ENCODE results near the gene PSMB7. TPM values are rescaled to one million over a fixed set of nuclear protein-coding genes. Genes with fewer than 3 reads are reported as not detected.

The PSMB7 gene
- total and polyA plus RNA-seq, 8 donors, result 39.0 to 99.9 (median 65.5) TPM

- intact Hi-C loops (cut with DNase I), result loop anchor here in 1 of 3 donors (10.0 kb wide), 1 partner anchor 261 kb away; no protein-coding TSS in a partner anchor
- H3K36me3 ChIP-seq, result no peaks in the 10 kb centered on the region
- ATAC-seq (no peak), FAIRE-seq (no peak), DNase-seq (no peak)
- no peak for TF ChIP-seq CTCF (IDR thresholded peaks at IDR 0.05)
- 84 to 91% methylated on average over 7 of the region's 7 CpGs for WGBS, 2 donors
- H3K27ac ChIP-seq, result no peak overlapping the region
- H3K4me3 ChIP-seq, result no peak overlapping the region
- no peaks in the 10 kb centered on the region for H3K27me3 ChIP-seq
- no peaks in the 10 kb centered on the region for H3K9me3 ChIP-seq
- H3K4me1 ChIP-seq, result peaks cover 19 to 52% (median 30%) of the 10 kb centered on the region in 3 donors
Observed at GRCh38 chr9:124385623-124386022, 29.6 kb downstream of the PSMB7 start.

DNA sequence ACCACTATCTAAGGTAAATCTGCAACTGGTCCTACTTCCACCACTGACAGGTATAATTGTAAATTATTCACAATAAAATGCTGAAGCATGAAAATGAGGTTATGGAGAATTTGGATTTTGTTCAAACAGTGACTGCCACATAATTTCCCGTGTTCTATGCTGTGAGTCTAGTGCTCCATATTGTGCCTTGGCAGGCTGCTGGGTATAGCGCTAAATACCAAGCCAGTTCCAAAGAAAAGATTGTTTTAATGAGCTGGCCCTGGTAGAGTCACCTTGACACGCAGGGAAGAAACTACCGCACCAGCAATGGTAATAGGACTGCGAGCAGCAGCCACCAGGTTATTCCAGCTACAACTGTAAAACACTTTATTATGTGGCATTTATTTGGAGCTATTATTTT, 30.4 kb downstream of the PSMB7 start:
- TF ChIP-seq CTCF (IDR thresholded peaks at IDR 0.05), result no peak
- DNase-seq (no peak), FAIRE-seq (no peak), ATAC-seq (peak; percentile 31 to 66 (median 50))
- intact Hi-C loops (cut with DNase I), result loop anchor here in 1 of 3 donors (10.0 kb wide), 1 partner anchor 260 kb away; no protein-coding TSS in a partner anchor
- no peaks in the 10 kb centered on the region for H3K9me3 ChIP-seq
- WGBS, 2 donors, result 40 to 42% methylated on average over 5 of the region's 5 CpGs
- H3K36me3 ChIP-seq, result no peaks in the 10 kb centered on the region
- H3K27me3 ChIP-seq, result no peaks in the 10 kb centered on the region
- H3K27ac ChIP-seq, result no peak overlapping the region
- peaks cover 13 to 45% (median 24%) of the 10 kb centered on the region in 3 donors for H3K4me1 ChIP-seq
- no peak overlapping the region for H3K4me3 ChIP-seq

- Histone ChIP-seq H3K27me3 (no peaks in the 10 kb centered on the region), H3K36me3 (no peaks in the 10 kb centered on the region), H3K27ac (no peak overlapping the region), H3K4me3 (no peak overlapping the region), H3K4me1 (peaks cover 13 to 38% (median 24%) of the 10 kb centered on the region in 3 donors), H3K9me3 (no peaks in the 10 kb centered on the region)
- ATAC-seq, result peak in 3 of 4 donors; percentile 21 to 52 (median 35)
- no peak for TF ChIP-seq CTCF (IDR thresholded peaks at IDR 0.05)
- WGBS, 2 donors, result 62 to 66% methylated on average over 7 of the region's 7 CpGs
- no peak for FAIRE-seq
- intact Hi-C loops (cut with DNase I), result loop anchor here in 1 of 3 donors (10.0 kb wide), 1 partner anchor 259 kb away; no protein-coding TSS in a partner anchor
- DNase-seq, result no peak
Observed at GRCh38 chr9:124384210-124384609, 31.0 kb downstream of the PSMB7 start.

DNA sequence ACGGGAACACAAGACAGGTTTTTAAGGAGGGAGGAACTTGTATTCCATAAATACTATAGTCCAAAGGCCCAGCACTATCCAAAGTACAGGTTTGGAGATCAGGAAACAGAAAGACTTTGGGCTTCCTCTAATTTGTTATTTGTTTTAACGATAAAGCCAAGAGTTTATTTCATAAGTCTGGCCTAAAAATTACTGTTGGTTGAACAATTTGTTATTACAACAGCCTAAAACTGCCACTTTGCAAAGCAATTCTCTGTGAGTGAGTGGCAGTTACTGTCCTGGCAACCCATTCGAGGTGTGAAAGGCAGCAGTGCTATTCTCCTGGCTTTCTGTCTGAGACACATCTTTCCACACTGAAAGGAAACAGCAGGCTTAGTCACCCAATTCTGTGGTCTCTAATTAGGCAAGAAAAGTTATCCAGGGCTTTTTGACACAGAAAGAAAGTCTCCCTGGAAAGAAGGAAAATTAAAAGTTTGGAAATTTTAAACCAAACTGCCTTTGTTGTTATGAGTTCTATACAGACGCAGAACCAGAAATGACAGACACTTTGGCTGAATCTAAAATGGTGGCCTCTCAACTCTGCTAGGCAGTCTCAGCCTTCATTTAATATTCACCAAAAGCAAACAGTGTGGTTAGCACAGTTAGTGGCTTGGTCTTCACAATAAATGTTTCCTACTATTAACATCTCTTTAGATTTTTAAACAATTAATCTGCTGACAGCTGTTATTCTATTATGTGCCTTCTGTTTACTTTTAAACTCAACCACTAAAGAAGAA, 33.9 kb downstream of the PSMB7 start:
- no peak for ATAC-seq
- TF ChIP-seq CTCF (IDR thresholded peaks at IDR 0.05), result no peak
- Histone ChIP-seq H3K4me3 (no peak overlapping the region), H3K27ac (no peak overlapping the region), H3K9me3 (no peaks in the 10 kb centered on the region), H3K36me3 (no peaks in the 10 kb centered on the region), H3K4me1 (peaks cover 9 to 22% (median 13%) of the 10 kb centered on the region in 3 donors), H3K27me3 (no peaks in the 10 kb centered on the region)
- intact Hi-C loops (cut with DNase I), result loop anchor here in 1 of 3 donors (10.0 kb wide), 1 partner anchor 257 kb away; no protein-coding TSS in a partner anchor
- 83 to 90% methylated on average over 4 of the region's 4 CpGs for WGBS, 2 donors
- DNase-seq, result no peak
- FAIRE-seq, result no peak

Data from pancreas (tissue), 10 donors.